IPS-18c (cell line): Measurements from ENCODE around the gene MTHFD1L.
"Not testable (repeated sequence)": the region's sequence is repeated elsewhere in the genome, so short reads cannot be mapped to it uniquely, and the experiment has no call there.

Experiments
- H3K4me3 ChIP-seq: 2 replicates; pipeline ENCODE4 v1.7.0; 2013; ENCODE audit warnings: low read depth, mild to moderate bottlenecking, low read length, moderate library complexity; ENCODE audit not compliant: insufficient read depth
- H3K9me3 ChIP-seq: one replicate; pipeline ENCODE4 v1.6.1; 2013; ENCODE audit warnings: mild to moderate bottlenecking, low read length, moderate library complexity; ENCODE audit not compliant: control insufficient read depth, insufficient read depth

Gene MTHFD1L

GRCh38 chr6:151032034-151032433, 166.5 kb downstream of the MTHFD1L start:
- Histone ChIP-seq H3K4me3 (no peak overlapping the region), H3K9me3 (no peaks in the 10 kb centered on the region)

DNA sequence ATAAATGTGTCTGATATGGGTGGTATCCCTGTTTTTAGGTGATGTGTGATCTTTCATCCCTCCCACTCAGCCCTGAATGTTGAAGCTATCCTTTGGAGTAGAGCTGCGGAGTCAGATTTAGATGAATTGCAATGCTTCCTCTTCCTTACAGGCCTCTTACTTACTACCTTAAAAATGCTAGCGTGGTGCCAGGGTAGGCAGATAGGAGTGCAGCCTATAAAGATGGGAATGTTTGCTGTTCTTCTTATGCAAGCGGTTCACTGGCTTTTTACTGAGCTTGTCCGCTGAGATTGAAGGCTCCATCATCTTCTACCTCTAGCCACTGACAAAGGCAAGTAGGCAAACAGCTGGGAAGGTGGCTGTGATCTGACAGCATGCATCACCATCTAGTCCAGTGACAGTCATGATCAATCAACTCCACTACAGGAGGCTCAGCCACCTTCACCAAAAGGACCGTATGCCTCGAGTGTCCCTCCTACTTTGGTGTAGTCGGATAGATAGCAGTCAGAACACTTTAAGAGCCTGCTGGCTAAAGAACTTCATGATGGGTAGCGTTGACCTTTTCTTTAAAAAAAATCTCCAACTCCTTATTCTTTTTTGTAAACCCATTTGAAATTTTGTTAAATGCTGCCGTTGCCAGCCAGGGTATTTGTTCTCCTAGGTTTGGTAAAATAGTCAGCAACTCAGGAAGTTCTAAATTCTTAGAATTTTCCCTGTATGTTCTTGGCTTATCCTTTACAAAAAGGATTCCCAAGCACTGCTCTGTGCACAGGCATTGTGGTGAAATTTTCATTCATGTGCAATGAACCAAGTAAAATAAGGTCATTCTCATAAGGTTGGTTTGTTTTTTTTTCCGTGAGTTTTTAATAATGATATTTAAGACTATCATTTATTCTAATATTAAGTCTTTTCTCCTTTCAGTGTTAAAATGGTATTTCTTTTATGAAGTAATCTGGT, 169.6 kb downstream of the MTHFD1L start:
- H3K4me3 ChIP-seq, result no peak overlapping the region
- H3K9me3 ChIP-seq, result no peaks in the 10 kb centered on the region

GRCh38 chr6:151036211-151036721, 170.8 kb downstream of the MTHFD1L start:
- H3K9me3 ChIP-seq, H3K4me3 ChIP-seq: not testable (repeated sequence)

DNA sequence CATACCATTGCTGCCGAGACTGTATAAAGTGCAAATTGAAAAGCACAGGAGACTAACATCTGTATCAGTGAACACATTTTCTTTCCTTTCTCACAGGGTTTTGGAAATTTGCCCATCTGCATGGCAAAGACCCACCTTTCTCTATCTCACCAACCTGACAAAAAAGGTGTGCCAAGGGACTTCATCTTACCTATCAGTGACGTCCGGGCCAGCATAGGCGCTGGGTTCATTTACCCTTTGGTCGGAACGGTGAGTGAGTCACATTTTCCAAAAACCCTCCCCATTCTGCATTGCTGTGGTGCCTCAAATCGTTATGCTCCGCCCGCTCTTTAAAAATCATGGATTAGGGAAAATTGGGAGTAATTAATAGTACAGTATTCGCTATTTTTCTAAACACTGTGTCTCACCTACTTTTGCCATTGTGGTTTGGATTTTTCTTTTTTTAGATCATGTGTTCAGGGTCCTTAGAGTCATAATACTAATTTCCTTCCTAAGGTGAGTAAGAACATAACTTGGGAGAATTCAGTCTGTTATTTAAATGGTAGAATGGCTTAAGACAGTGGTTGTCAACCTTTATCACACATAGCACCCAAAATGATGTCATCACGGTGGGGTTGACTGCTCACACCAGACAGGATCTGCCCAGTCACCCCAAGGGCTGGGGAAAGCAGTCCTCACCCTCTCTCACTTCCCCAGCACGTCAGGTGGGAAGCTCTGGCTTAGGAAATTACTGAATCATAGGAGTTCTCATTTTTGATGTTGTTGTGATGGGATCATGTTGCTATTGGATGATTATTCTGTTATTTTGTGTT, 171.6 kb downstream of the MTHFD1L start:
- Histone ChIP-seq H3K9me3 (no peaks in the 10 kb centered on the region), H3K4me3 (no peak overlapping the region)

- Histone ChIP-seq H3K9me3 (no peaks in the 10 kb centered on the region), H3K4me3 (no peak overlapping the region)
Observed at GRCh38 chr6:151038616-151039015, 173.1 kb downstream of the MTHFD1L start.

DNA sequence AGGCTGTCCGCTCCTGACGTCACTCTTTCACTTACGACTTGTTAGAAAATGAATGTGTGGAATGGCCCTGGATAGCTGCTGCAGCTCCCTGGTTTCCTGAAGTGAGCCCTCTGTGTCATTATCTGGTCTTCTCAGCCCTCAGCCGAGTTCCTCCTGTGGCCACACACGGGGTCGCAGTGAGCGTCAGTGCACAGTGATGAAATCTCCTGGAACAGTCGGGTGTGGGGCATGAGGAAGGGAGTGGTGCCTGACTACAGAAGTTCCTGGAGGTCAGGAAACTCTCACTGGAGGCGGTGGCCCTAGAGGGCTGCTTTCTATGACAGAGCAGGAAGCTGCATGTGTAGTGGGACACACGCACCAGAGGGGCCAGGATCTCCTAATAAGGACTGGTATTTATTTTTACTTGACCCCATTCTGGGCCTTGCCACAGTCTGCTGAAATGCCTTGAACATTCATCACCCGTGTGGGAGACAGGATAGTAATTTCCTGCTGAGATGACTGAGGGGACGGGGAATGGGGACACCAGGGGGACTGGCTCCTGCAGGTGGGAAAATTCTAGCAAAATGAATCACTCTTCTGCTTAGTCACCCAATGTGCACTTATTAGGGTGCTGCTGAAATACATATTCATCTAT, 175.5 kb downstream of the MTHFD1L start:
- H3K4me3 ChIP-seq, result not testable (repeated sequence)

DNA sequence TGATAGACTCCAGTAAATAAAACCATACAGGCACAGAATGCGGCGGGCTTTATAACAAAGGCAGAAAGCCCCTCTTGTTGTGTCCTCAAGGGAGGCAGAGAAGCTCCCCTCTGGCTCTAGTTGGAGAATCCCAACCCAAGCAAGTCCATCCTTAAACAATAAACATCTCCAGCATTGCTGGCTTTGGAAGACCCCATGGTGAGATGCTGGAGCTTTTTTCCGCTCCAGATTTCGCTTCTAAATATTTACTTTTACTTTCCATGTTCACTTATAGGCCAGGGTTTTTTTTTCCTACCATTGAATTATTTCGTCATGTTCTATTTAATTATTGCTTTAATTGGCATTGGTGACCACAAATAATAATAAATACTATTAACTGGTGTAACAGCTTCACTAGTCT, 176.2 kb downstream of the MTHFD1L start:
- H3K9me3 ChIP-seq, result no peaks in the 10 kb centered on the region

More for the DNA sequence above, 175.5 kb downstream of the MTHFD1L start:
- not testable (repeated sequence) for H3K9me3 ChIP-seq

DNA sequence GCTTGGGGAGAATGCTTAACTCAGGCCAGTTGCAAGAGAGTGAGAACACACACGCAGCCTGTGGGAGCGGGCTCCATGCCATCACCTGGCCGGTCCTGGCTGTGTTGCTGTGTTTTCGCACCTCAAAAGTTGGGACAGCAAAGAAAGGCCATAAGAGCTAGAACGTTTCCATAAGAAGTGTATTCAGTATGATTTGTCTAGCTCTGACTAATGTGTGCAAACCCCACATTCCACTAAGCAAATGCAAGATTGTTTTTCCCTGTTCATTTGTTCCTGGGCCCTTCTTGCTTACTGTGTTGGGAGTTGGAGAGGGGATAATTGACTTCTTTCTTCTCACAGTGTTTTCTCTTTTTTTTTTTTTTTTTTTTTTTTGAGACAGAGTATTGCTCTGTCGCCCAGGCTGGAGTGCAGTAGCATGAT, 177.4 kb downstream of the MTHFD1L start:
- not testable (repeated sequence) for H3K4me3 ChIP-seq, H3K9me3 ChIP-seq

More for the DNA sequence above, 176.2 kb downstream of the MTHFD1L start:
- H3K4me3 ChIP-seq, result no peak overlapping the region

DNA sequence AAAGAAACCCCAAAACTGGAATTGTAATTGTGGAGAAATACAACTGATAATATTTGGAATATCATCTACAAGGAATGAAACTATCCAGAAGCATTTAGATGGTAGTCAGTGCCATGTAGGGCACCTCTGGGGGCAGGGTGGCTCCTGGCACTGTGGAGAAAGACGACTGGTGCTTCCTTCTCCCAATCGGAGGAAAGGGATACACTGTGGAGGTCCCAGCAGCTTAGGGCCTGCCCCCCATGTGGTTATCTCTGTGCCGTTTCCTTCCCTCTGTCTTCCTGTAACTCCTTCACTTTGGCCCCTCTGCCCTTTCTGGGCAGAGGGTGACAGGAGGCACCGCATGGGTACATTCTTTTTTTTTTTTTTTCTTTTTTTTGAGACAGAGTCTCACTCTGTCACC, 178.4 kb downstream of the MTHFD1L start:
- Histone ChIP-seq H3K9me3 (no peaks in the 10 kb centered on the region), H3K4me3 (no peak overlapping the region)

GRCh38 chr6:151044465-151045441, 179.3 kb downstream of the MTHFD1L start:
- Histone ChIP-seq H3K9me3 (no peaks in the 10 kb centered on the region), H3K4me3 (no peak overlapping the region; the same call in 1 of the 2 replicates)

DNA sequence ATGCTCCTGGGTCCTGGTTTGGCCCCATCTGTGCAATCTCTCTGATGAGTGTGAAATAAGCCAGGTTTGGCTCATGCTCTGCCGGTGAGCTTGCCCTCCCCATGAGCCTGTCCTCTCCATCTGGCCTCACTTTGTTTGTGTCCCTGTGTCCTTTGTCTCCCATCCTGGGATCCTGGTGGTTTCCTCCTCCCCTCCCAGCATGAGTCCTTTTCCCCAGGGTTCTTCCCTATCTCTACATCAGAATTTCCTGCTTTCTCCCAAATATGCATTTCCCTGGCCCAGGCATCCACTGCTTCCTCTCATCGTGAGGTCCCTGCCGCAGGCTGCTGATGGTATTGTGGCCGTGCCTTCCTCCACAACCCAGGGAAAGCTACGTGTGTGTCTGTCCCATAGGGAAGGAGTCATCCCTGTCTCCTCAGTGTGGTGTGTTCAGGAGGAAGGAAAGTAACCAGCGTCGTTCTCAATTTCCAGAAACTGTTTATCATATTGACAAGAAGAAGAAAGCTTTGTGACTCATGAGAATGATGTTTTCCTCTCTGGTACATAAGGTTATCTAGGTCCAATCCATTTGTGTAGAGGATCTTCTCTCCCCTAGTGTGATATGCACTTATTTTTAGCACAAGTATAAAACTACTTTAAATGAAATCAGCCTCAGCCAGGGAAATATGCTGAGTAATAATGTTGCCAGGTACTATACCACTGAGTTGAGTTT, 180.2 kb downstream of the MTHFD1L start:
- H3K4me3 ChIP-seq, H3K9me3 ChIP-seq: not testable (repeated sequence)

- Histone ChIP-seq H3K4me3 (no peak overlapping the region), H3K9me3 (no peaks in the 10 kb centered on the region)
Observed at GRCh38 chr6:151051164-151051563, 185.7 kb downstream of the MTHFD1L start.

GRCh38 chr6:151052021-151052646, 186.6 kb downstream of the MTHFD1L start:
- H3K9me3 ChIP-seq, result no peaks in the 10 kb centered on the region
- H3K4me3 ChIP-seq, result no peak overlapping the region

DNA sequence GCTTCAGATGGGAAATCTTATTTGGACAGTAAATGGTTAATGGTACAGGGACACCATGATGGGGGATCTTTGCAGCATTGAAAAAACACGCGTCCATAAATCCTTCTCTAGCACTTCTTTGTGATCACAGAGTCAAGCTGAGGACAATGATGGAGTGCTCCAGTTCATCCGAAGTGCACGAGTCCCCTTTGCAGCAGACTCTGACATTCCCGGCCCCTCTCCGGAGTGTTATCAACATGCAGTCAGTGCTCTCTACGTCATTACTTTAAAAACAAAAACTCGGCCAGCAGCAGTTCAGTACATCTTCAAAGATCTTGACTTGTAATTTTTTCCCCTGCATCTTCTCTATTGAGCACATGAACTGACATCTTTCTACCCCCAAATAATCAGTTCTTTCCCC, 188.8 kb downstream of the MTHFD1L start:
- Histone ChIP-seq H3K4me3 (no peak overlapping the region), H3K9me3 (no peaks in the 10 kb centered on the region)

DNA sequence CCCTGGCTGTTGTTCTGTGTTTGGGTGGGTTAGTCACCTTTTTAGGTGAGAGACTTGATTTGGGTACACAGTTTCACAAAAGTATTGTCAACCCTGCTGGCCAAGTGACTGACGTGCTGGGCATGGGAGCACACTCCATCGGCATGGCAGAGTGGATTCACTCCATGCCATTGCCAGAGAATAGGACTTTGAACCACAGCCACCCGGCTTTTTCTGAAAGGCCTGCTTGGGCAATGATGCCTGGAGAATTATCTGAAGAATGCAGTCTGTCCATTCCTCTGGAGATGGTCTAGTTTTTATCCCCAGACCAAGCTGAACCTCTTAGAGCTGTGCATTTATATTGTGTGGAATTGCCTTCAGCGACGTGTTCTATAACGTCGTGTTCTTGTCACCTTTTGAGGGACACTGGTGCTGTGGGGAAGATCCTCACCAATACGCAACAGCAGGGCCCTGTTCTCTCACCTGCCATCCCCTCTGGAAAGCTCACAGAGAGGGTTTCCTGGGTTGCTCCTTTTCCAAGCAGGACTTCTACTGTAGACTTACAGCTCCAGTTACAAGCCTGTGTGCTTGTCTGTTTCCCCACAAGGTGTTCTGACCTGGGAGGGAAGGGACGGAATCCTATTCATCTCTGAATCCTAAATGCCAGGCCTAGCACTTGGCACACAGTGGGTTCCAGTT, 190.9 kb downstream of the MTHFD1L start:
- H3K4me3 ChIP-seq, result no peak overlapping the region
- no peaks in the 10 kb centered on the region for H3K9me3 ChIP-seq
